ENCODE data around the gene FSTL3. TPM values are rescaled to one million over a fixed set of nuclear protein-coding genes. Genes with fewer than 3 reads are reported as not detected.
"Not testable (repeated sequence)": the region's sequence is repeated elsewhere in the genome, so short reads cannot be mapped to it uniquely, and the experiment has no call there.

The FSTL3 gene
- total and polyA plus RNA-seq, 10 of the 15 experiments (the other 5 are each of a cell fraction or from before 2014, with no cell fraction given) = 0.42 to 13.5 (median 3.6) TPM

- H3K9ac ChIP-seq (ENCODE audit: control insufficient read depth, insufficient read depth, low read length); FAIRE-seq; H3K79me2 ChIP-seq (ENCODE audit: control insufficient read depth, insufficient read depth, low read length); H3K4me2 ChIP-seq (ENCODE audit: control insufficient read depth, insufficient read depth); H4K20me1 ChIP-seq (ENCODE audit: control insufficient read depth, insufficient read depth); BruUV-seq (replicated peaks); intact Hi-C loops (cut with micrococcal nuclease; ENCODE audit: unreplicated experiment); DNase-seq (ENCODE audit: low read depth, low spot score); in situ Hi-C loops (cut with MboI); H3K4me3 ChIP-seq; H3K27ac ChIP-seq (ENCODE audit: control insufficient read depth, insufficient read depth); H3K36me3 ChIP-seq (ENCODE audit: control insufficient read depth in 2 of 2, insufficient read depth in 2 of 2, low read length in 1 of 2); H3K4me1 ChIP-seq (ENCODE audit: control insufficient read depth, insufficient read depth, low read length); ATAC-seq; H3K9me3 ChIP-seq (replicated peaks; ENCODE audit: control insufficient read depth, insufficient read depth, low read length); H3K27me3 ChIP-seq (replicated peaks in 1 of 2; ENCODE audit: control insufficient read depth in 2 of 2, insufficient read depth in 2 of 2, low read length in 1 of 2); H2AFZ ChIP-seq (ENCODE audit: control insufficient read depth, low read depth, low read length): not testable (repeated sequence)
- ChIA-PET RAD21 (ENCODE audit: unreplicated experiment) (interaction anchor here (1.4 kb wide), 1 partner anchor 53 kb away, joined by 3 read pairs; the partner anchor contains the start of gene FSTL3), SMC1A (ENCODE audit: uncharacterized antibody, unreplicated experiment) (interaction anchor here (1.1 to 1.5 kb wide), 3 partner anchors 50 to 66 kb away, joined by 3 to 5 read pairs (median 4); partner anchors contain the start of gene RNF126), POLR2A (interaction anchor here (0.6 to 0.7 kb wide), 3 partner anchors 58 to 613 kb away, joined by 3 to 5 read pairs (median 4); no protein-coding TSS in a partner anchor), CTCF (interaction anchor here (1.0 to 1.1 kb wide), 2 partner anchors 26 to 223 kb away, joined by 3 to 4 read pairs; partner anchors contain the start of gene TPGS1)
- peak; percentile 62 for TF ChIP-seq IKZF1 (conservative IDR thresholded peaks at IDR 0.05)
- TF ChIP-seq ZNF217 (IDR thresholded peaks at IDR 0.05) = peak; percentile 74; the same call in 1 of the 2 replicates
- 0 out of 2 replicates have a peak, but pooled peaks have one; percentile 46 for TF ChIP-seq NBN (IDR thresholded peaks at IDR 0.05)
- TF ChIP-seq DPF2 (IDR thresholded peaks at IDR 0.05) = 0 out of 2 replicates have a peak, but pooled peaks have one; percentile 31
- peak in 1 of 2 experiments; percentile 7; a peak in 1 of 4 replicates for TF ChIP-seq BHLHE40 (IDR thresholded peaks at IDR 0.05; ENCODE audit: borderline replicate concordance in 1 of 2, low read depth in 2 of 2, low read length in 1 of 2)
- TF ChIP-seq GATAD2B (conservative IDR thresholded peaks at IDR 0.05; ENCODE audit: low read depth) = peak; percentile 40; the same call in 1 of the 2 replicates
- 52% methylated on average over 15 of the region's 15 CpGs for WGBS (ENCODE audit: insufficient coverage, insufficient replicate concordance, low lambda C conversion rate, missing lambda C conversion rate)
Observed at GRCh38 chr19:729564-729963, 53.4 kb downstream of the FSTL3 start.

Data from GM12878 (cell line).